IPS-NIHi7 (cell line): ENCODE data around the gene IL9.
"Not testable (repeated sequence)": the region's sequence is repeated elsewhere in the genome, so short reads cannot be mapped to it uniquely, and the experiment has no call there.

Experiments
- DNase-seq: peaks from one replicate; pipeline ENCODE4 v3.0.0; 2012; ENCODE audit warnings: mixed read lengths; ENCODE audit errors: extremely low spot score

The IL9 gene

GRCh38 chr5:135868681-135869080 lies 27.0 kb downstream of the IL9 start:
- no peak for DNase-seq

- no peak for DNase-seq
These were observed 28.0 kb downstream of the IL9 start for GRCh38 chr5:135867599-135867998.

- DNase-seq, result no peak
These were observed 29.6 kb downstream of the IL9 start for GRCh38 chr5:135866016-135866415.

- DNase-seq, result no peak
These were observed 30.9 kb downstream of the IL9 start for GRCh38 chr5:135864503-135865435.

- no peak for DNase-seq
These were observed 32.9 kb downstream of the IL9 start for GRCh38 chr5:135862744-135863143.

GRCh38 chr5:135862086-135862485 lies 33.6 kb downstream of the IL9 start:
- DNase-seq, result no peak

GRCh38 chr5:135861641-135862040 lies 34.0 kb downstream of the IL9 start:
- no peak for DNase-seq

- no peak for DNase-seq
These were observed 36.0 kb downstream of the IL9 start for GRCh38 chr5:135859641-135860040.

GRCh38 chr5:135859186-135859585 lies 36.5 kb downstream of the IL9 start:
- DNase-seq, result not testable (repeated sequence)

GRCh38 chr5:135857630-135858311 lies 37.9 kb downstream of the IL9 start:
- no peak for DNase-seq

- no peak for DNase-seq
These were observed 43.5 kb downstream of the IL9 start for GRCh38 chr5:135851915-135852845.

- DNase-seq, result no peak
These were observed 44.3 kb downstream of the IL9 start for GRCh38 chr5:135851186-135851914.

- no peak for DNase-seq
These were observed 45.0 kb downstream of the IL9 start for GRCh38 chr5:135850671-135851070.

GRCh38 chr5:135850231-135850630 lies 45.4 kb downstream of the IL9 start:
- no peak for DNase-seq

GRCh38 chr5:135847976-135848375 lies 47.7 kb downstream of the IL9 start:
- DNase-seq, result no peak

GRCh38 chr5:135846311-135846710 lies 49.3 kb downstream of the IL9 start:
- DNase-seq, result no peak

- DNase-seq, result no peak
These were observed 51.9 kb downstream of the IL9 start for GRCh38 chr5:135843571-135844337.

- DNase-seq, result no peak
These were observed 52.9 kb downstream of the IL9 start for GRCh38 chr5:135842737-135843136.
